HG02852 (cell line): Measurements from ENCODE around the gene ANKRD65.

ENCODE experiments used
- ATAC-seq: cut with Tn5 transposase; IDR thresholded peaks from one replicate; pipeline ENCODE4 v1.9.1; 2021; ENCODE audit warnings: mild to moderate bottlenecking, moderate library complexity; ENCODE audit not compliant: unreplicated experiment

Gene ANKRD65

GRCh38 chr1:1442069-1442770, 21.1 kb upstream of the ANKRD65 start:
- no peak for ATAC-seq

GRCh38 chr1:1441002-1441888, 20.2 kb upstream of the ANKRD65 start:
- ATAC-seq: no peak

- no peak for ATAC-seq
Measured at GRCh38 chr1:1440262-1441001, 19.4 kb upstream of the ANKRD65 start.

GRCh38 chr1:1439546-1440261, 18.6 kb upstream of the ANKRD65 start:
- no peak for ATAC-seq

- ATAC-seq: no peak
Measured at GRCh38 chr1:1438531-1439381, 17.7 kb upstream of the ANKRD65 start.

GRCh38 chr1:1437904-1438376, 16.9 kb upstream of the ANKRD65 start:
- ATAC-seq: no peak

- no peak for ATAC-seq
Measured at GRCh38 chr1:1437033-1437903, 16.2 kb upstream of the ANKRD65 start.

- no peak for ATAC-seq
Measured at GRCh38 chr1:1436630-1437032, 15.6 kb upstream of the ANKRD65 start.

GRCh38 chr1:1435911-1436629, 15.0 kb upstream of the ANKRD65 start:
- no peak for ATAC-seq

- no peak for ATAC-seq
Measured at GRCh38 chr1:1435106-1435903, 14.2 kb upstream of the ANKRD65 start, which contains the start of gene VWA1. TSS of gene VWA1 (plus strand) at chr1:1435690. CDS start at chr1:1435749, 59 bp downstream.

GRCh38 chr1:1434824-1435105, 13.7 kb upstream of the ANKRD65 start:
- no peak for ATAC-seq

- ATAC-seq: no peak
Measured at GRCh38 chr1:1434131-1434823, 13.2 kb upstream of the ANKRD65 start.

GRCh38 chr1:1433804-1434130, 12.7 kb upstream of the ANKRD65 start:
- no peak for ATAC-seq

- ATAC-seq: no peak
Measured at GRCh38 chr1:1432951-1433803, 12.1 kb upstream of the ANKRD65 start.

GRCh38 chr1:1432274-1432950, 11.3 kb upstream of the ANKRD65 start:
- no peak for ATAC-seq
